GM23248 (cell line): ENCODE measurements around the gene MTCL3.

ENCODE experiments used
- DNase-seq: peaks from one replicate; pipeline ENCODE4 v3.0.0-alpha.2; 2015
- H2AFZ ChIP-seq: fragments of 200-600 bp; sonication (generic); 2 replicates; pipeline ENCODE4 v1.6.1; 2016; ENCODE audit warnings: antibody characterized with exemption
- H3F3A ChIP-seq: fragments of 200-600 bp; sonication (generic); 2 replicates; pipeline ENCODE4 v1.6.1; 2016; ENCODE audit warnings: mild to moderate bottlenecking, antibody characterized with exemption, mixed run types; ENCODE audit not compliant: insufficient read depth
- H3K27ac ChIP-seq: fragments of 200-600 bp; sonication (generic); 2 replicates; pipeline ENCODE4 v1.5.1; 2016; ENCODE audit warnings: mild to moderate bottlenecking
- H3K27me3 ChIP-seq: fragments of 200-600 bp; sonication (generic); replicated peaks from 2 replicates; pipeline ENCODE4 v1.6.1; 2016; ENCODE audit warnings: mild to moderate bottlenecking; ENCODE audit not compliant: insufficient read depth
- H3K36me3 ChIP-seq: fragments of 200-600 bp; sonication (generic); 2 replicates; pipeline ENCODE4 v1.6.1; 2016; ENCODE audit warnings: low read depth, mild to moderate bottlenecking
- H3K4me1 ChIP-seq: fragments of 200-600 bp; sonication (generic); 2 replicates; pipeline ENCODE4 v1.6.1; 2016; ENCODE audit warnings: mild to moderate bottlenecking; ENCODE audit not compliant: insufficient read depth
- H3K4me2 ChIP-seq: fragments of 200-600 bp; sonication (generic); one replicate; pipeline ENCODE4 v1.6.1; 2016; ENCODE audit warnings: mild to moderate bottlenecking; ENCODE audit not compliant: unreplicated experiment
- H3K4me3 ChIP-seq: fragments of 200-600 bp; sonication (generic); 2 replicates; pipeline ENCODE4 v1.5.1; 2016; ENCODE audit warnings: mild to moderate bottlenecking
- H3K79me2 ChIP-seq: fragments of 200-600 bp; sonication (generic); 2 replicates; pipeline ENCODE4 v1.6.1; 2016; ENCODE audit warnings: mild to moderate bottlenecking; ENCODE audit not compliant: insufficient read depth
- H3K9ac ChIP-seq: fragments of 200-600 bp; sonication (generic); 2 replicates; pipeline ENCODE4 v1.6.1; 2016; ENCODE audit warnings: mild to moderate bottlenecking
- H3K9me2 ChIP-seq: fragments of 200-600 bp; sonication (generic); 2 replicates; pipeline ENCODE4 v1.6.1; 2016; ENCODE audit warnings: mixed run types, mild to moderate bottlenecking, moderate library complexity; ENCODE audit not compliant: insufficient read depth
- H3K9me3 ChIP-seq: fragments of 200-600 bp; sonication (generic); one replicate; pipeline ENCODE4 v1.6.1; 2017; ENCODE audit warnings: low read depth
- H4K20me1 ChIP-seq: fragments of 200-600 bp; sonication (generic); 2 replicates; pipeline ENCODE4 v1.6.0; 2016; ENCODE audit not compliant: insufficient read depth
- EZH2 ChIP-seq: fragments of 200-600 bp; sonication (generic); IDR thresholded peaks from 2 replicates; pipeline ENCODE4 v1.6.1; 2018; ENCODE audit warnings: antibody characterized with exemption, mild to moderate bottlenecking; ENCODE audit not compliant: insufficient read depth, poor library complexity, severe bottlenecking
- EZH2phosphoT487 ChIP-seq: fragments of 200-600 bp; sonication (generic); IDR thresholded peaks from 2 replicates; pipeline ENCODE4 v1.6.1; 2018; ENCODE audit warnings: antibody characterized with exemption, moderate library complexity, mild to moderate bottlenecking, low read depth; ENCODE audit not compliant: insufficient read depth
- WGBS, 2 experiments: methylation state at CpG; one replicate each; pipeline ENCODE4 v1.1.6; 2015 to 2017; ENCODE audit warnings: low lambda C conversion rate in 2 of 2, low coverage in 1 of 2; ENCODE audit errors: missing lambda C conversion rate in 2 of 2; 5-methylcytosine and 5-hydroxymethylcytosine counted together
- in situ Hi-C: fragments of 300-500 bp; cut with MboI; formaldehyde crosslinking; loops from 2 replicates; pipeline ENCODE4 v1.15.0; 2020

Gene MTCL3

GRCh38 chr6:127510876-127511275, 8.3 kb downstream of the MTCL3 start:
- Histone ChIP-seq H3K27me3 (no peaks in the 10 kb centered on the region), H4K20me1 (no peaks in the 10 kb centered on the region), H2AFZ (no peak overlapping the region), H3F3A (no peaks in the 10 kb centered on the region), H3K9ac (no peak overlapping the region), H3K4me3 (no peak overlapping the region), H3K36me3 (0 out of 2 replicates have a peak, but pooled peaks cover 3% of the 10 kb centered on the region), H3K4me2 (no peak overlapping the region), H3K4me1 (no peaks in the 10 kb centered on the region), H3K9me3 (no peaks in the 10 kb centered on the region), H3K79me2 (no peaks in the 10 kb centered on the region), H3K9me2 (no peaks in the 10 kb centered on the region), H3K27ac (no peak overlapping the region)
- TF ChIP-seq EZH2phosphoT487, result no peak
- WGBS, 2 experiments, result 88 to 97% methylated on average over 2 of the region's 2 CpGs
- in situ Hi-C loops, result no loop called here
- no peak for DNase-seq

GRCh38 chr6:127506894-127507293, 12.2 kb downstream of the MTCL3 start:
- no peaks in the 10 kb centered on the region for H3K9me2 ChIP-seq
- TF ChIP-seq EZH2phosphoT487, result no peak
- no peak for TF ChIP-seq EZH2
- H3K4me1 ChIP-seq, result no peaks in the 10 kb centered on the region
- H3F3A ChIP-seq, result no peaks in the 10 kb centered on the region
- no peaks in the 10 kb centered on the region for H4K20me1 ChIP-seq
- no peak overlapping the region for H2AFZ ChIP-seq
- H3K36me3 ChIP-seq, result 0 out of 2 replicates have a peak, but pooled peaks cover 3% of the 10 kb centered on the region
- H3K9ac ChIP-seq, result no peak overlapping the region
- in situ Hi-C loops, result no loop called here
- H3K27ac ChIP-seq, result no peak overlapping the region
- WGBS, 2 experiments, result 70 to 88% methylated on average over 1 of the region's 1 CpG
- H3K9me3 ChIP-seq, result no peaks in the 10 kb centered on the region
- no peak overlapping the region for H3K4me3 ChIP-seq
- H3K4me2 ChIP-seq, result no peak overlapping the region
- no peak for DNase-seq
- H3K79me2 ChIP-seq, result no peaks in the 10 kb centered on the region
- no peaks in the 10 kb centered on the region for H3K27me3 ChIP-seq

DNA sequence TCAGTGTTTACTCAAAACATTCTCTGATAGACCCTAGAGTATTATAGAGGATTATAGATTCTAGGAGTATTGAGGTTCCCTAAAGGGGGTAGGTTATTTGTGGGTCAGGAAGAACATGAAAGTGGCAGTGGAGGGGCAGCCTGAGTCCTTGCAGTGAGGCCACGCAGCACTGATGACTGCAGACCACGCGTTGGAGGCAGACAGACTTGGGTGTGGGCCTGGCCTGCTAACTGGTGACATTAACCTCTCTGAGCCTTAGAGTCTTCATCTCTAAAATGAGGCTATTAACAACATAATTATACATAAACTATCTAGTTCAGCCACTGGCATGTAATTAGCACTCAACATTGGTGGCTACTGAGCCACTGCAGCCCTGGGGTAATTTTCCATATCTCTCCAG, 16.1 kb downstream of the MTCL3 start:
- Histone ChIP-seq H3K4me1 (no peaks in the 10 kb centered on the region), H3K9ac (no peak overlapping the region), H3K36me3 (no peaks in the 10 kb centered on the region), H3K27ac (no peak overlapping the region), H3K9me3 (no peaks in the 10 kb centered on the region), H3K4me3 (no peak overlapping the region), H3K4me2 (no peak overlapping the region), H3K27me3 (no peaks in the 10 kb centered on the region), H3K9me2 (no peaks in the 10 kb centered on the region), H3K79me2 (no peaks in the 10 kb centered on the region), H3F3A (no peaks in the 10 kb centered on the region), H2AFZ (no peak overlapping the region), H4K20me1 (no peaks in the 10 kb centered on the region)
- TF ChIP-seq EZH2, result no peak
- no peak for TF ChIP-seq EZH2phosphoT487
- in situ Hi-C loops, result no loop called here
- no peak for DNase-seq
- 92 to 97% methylated on average over 3 of the region's 3 CpGs for WGBS, 2 experiments

- in situ Hi-C loops, result no loop called here
- Histone ChIP-seq H3F3A (no peaks in the 10 kb centered on the region), H3K27me3 (no peaks in the 10 kb centered on the region), H3K4me1 (no peaks in the 10 kb centered on the region), H3K4me2 (no peak overlapping the region), H3K9ac (no peak overlapping the region), H3K36me3 (no peaks in the 10 kb centered on the region), H3K27ac (no peak overlapping the region), H3K79me2 (no peaks in the 10 kb centered on the region), H3K9me3 (no peaks in the 10 kb centered on the region), H4K20me1 (no peaks in the 10 kb centered on the region), H3K4me3 (no peak overlapping the region), H2AFZ (no peak overlapping the region), H3K9me2 (no peaks in the 10 kb centered on the region)
- WGBS, 2 experiments, result 53 to 65% methylated on average over 1 of the region's 1 CpG
- TF ChIP-seq EZH2 (no peak), EZH2phosphoT487 (no peak)
- no peak for DNase-seq
Observed at GRCh38 chr6:127497410-127497809, 21.7 kb downstream of the MTCL3 start.

DNA sequence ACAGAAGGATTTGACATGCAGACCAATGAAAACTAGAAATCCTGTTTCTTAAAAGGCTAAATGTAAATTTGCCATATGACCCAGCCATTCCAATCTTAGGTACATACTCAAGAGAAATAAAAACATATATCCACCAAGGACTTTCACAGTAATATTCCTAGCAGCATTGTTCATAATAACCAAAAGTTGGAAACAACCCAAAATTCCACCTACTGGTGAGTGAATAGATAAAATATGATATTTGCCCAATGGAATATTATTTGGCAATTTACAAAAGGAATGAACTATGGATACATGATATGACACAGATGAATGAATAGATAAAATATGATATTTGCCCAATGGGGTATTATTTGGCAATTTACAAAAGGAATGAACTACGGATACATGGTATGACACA, 22.7 kb downstream of the MTCL3 start:
- Histone ChIP-seq H3K9ac (no peak overlapping the region), H4K20me1 (no peaks in the 10 kb centered on the region), H3K79me2 (no peaks in the 10 kb centered on the region), H3K27ac (no peak overlapping the region), H3K9me3 (no peaks in the 10 kb centered on the region), H3K9me2 (no peaks in the 10 kb centered on the region), H3K27me3 (no peaks in the 10 kb centered on the region), H3F3A (no peaks in the 10 kb centered on the region), H3K4me3 (no peak overlapping the region), H3K36me3 (no peaks in the 10 kb centered on the region), H3K4me2 (no peak overlapping the region), H2AFZ (no peak overlapping the region), H3K4me1 (no peaks in the 10 kb centered on the region)
- in situ Hi-C loops, result no loop called here
- no peak for TF ChIP-seq EZH2
- no peak for TF ChIP-seq EZH2phosphoT487
- WGBS, 2 experiments, result 61 to 74% methylated on average over 1 of the region's 1 CpG
- DNase-seq, result peak; percentile 27
